ENCODE data around the gene NAA60. TPM values are rescaled to one million over a fixed set of nuclear protein-coding genes. Genes with fewer than 3 reads are reported as not detected.
A peak's percentile ranks its signal among the peaks of the same experiment; 100 is the strongest.
"Not testable (repeated sequence)": the region's sequence is repeated elsewhere in the genome, so short reads cannot be mapped to it uniquely, and the experiment has no call there.

Gene NAA60
- total RNA-seq, 1 donor from 2014 or later: 15.7 TPM

GRCh38 chr16:3472878-3473595, 29.6 kb downstream of the NAA60 start:
- Histone ChIP-seq H3K27me3 (ENCODE audit: control insufficient read depth in 3 of 3, insufficient read depth in 3 of 3, low read length in 3 of 3) (no peaks in the 10 kb centered on the region), H3K9ac (ENCODE audit: low read depth in 1 of 3, low read length in 3 of 3) (no peak overlapping the region), H3K4me1 (ENCODE audit: control insufficient read depth in 3 of 3, insufficient read depth in 3 of 3, low read length in 3 of 3) (peaks cover 19 to 55% (median 27%) of the 10 kb centered on the region in 3 donors), H3K9me3 (ENCODE audit: control insufficient read depth in 3 of 3, low read length in 3 of 3) (no peaks in the 10 kb centered on the region), H3K36me3 (ENCODE audit: control insufficient read depth in 3 of 3, insufficient read depth in 3 of 3, low read length in 3 of 3) (no peaks in the 10 kb centered on the region), H3K27ac (ENCODE audit: low read depth, low read length) (no peak overlapping the region), H3K4me3 (ENCODE audit: low read length in 3 of 3) (no peak overlapping the region)

- H3K27me3 ChIP-seq (ENCODE audit: control insufficient read depth in 3 of 3, insufficient read depth in 3 of 3, low read length in 3 of 3); H3K9ac ChIP-seq (ENCODE audit: low read depth in 1 of 3, low read length in 3 of 3); H3K27ac ChIP-seq (ENCODE audit: low read depth, low read length); H3K9me3 ChIP-seq (ENCODE audit: control insufficient read depth in 3 of 3, low read length in 3 of 3); H3K4me3 ChIP-seq (ENCODE audit: low read length in 3 of 3); H3K36me3 ChIP-seq (ENCODE audit: control insufficient read depth in 3 of 3, insufficient read depth in 3 of 3, low read length in 3 of 3): not testable (repeated sequence)
- H3K4me1 ChIP-seq (ENCODE audit: control insufficient read depth in 3 of 3, insufficient read depth in 3 of 3, low read length in 3 of 3): peaks cover 19 to 54% (median 24%) of the 10 kb centered on the region in 3 donors
Measured at GRCh38 chr16:3473596-3473943, 30.1 kb downstream of the NAA60 start.

- Histone ChIP-seq H3K36me3 (ENCODE audit: control insufficient read depth in 3 of 3, insufficient read depth in 3 of 3, low read length in 3 of 3) (peaks cover 2% of the 10 kb centered on the region in 3 donors), H3K4me1 (ENCODE audit: control insufficient read depth in 3 of 3, insufficient read depth in 3 of 3, low read length in 3 of 3) (peaks cover 19 to 51% (median 25%) of the 10 kb centered on the region in 3 donors), H3K27ac (ENCODE audit: low read depth, low read length) (no peak overlapping the region), H3K27me3 (ENCODE audit: control insufficient read depth in 3 of 3, insufficient read depth in 3 of 3, low read length in 3 of 3) (no peaks in the 10 kb centered on the region), H3K4me3 (ENCODE audit: low read length in 3 of 3) (no peak overlapping the region), H3K9me3 (ENCODE audit: control insufficient read depth in 3 of 3, low read length in 3 of 3) (no peaks in the 10 kb centered on the region), H3K9ac (ENCODE audit: low read depth in 1 of 3, low read length in 3 of 3) (no peak overlapping the region)
Measured at GRCh38 chr16:3474136-3474779, 30.8 kb downstream of the NAA60 start.

GRCh38 chr16:3474870-3475269, 31.4 kb downstream of the NAA60 start:
- H3K27ac ChIP-seq (ENCODE audit: low read depth, low read length); H3K36me3 ChIP-seq (ENCODE audit: control insufficient read depth in 3 of 3, insufficient read depth in 3 of 3, low read length in 3 of 3); H3K9me3 ChIP-seq (ENCODE audit: control insufficient read depth in 3 of 3, low read length in 3 of 3); H3K4me3 ChIP-seq (ENCODE audit: low read length in 3 of 3); H3K9ac ChIP-seq (ENCODE audit: low read depth in 1 of 3, low read length in 3 of 3); H3K27me3 ChIP-seq (ENCODE audit: control insufficient read depth in 3 of 3, insufficient read depth in 3 of 3, low read length in 3 of 3): not testable (repeated sequence)
- H3K4me1 ChIP-seq (ENCODE audit: control insufficient read depth in 3 of 3, insufficient read depth in 3 of 3, low read length in 3 of 3): peaks cover 16 to 45% (median 23%) of the 10 kb centered on the region in 3 donors

- Histone ChIP-seq H3K9ac (ENCODE audit: low read depth in 1 of 3, low read length in 3 of 3) (peak overlapping the region in 1 of 3 donors; percentile 23), H3K27ac (ENCODE audit: low read depth, low read length) (no peak overlapping the region), H3K36me3 (ENCODE audit: control insufficient read depth in 3 of 3, insufficient read depth in 3 of 3, low read length in 3 of 3) (peaks cover 8 to 11% (median 10%) of the 10 kb centered on the region in 3 donors), H3K4me3 (ENCODE audit: low read length in 3 of 3) (no peak overlapping the region), H3K4me1 (ENCODE audit: control insufficient read depth in 3 of 3, insufficient read depth in 3 of 3, low read length in 3 of 3) (peaks cover 14 to 36% (median 18%) of the 10 kb centered on the region in 3 donors), H3K27me3 (ENCODE audit: control insufficient read depth in 3 of 3, insufficient read depth in 3 of 3, low read length in 3 of 3) (no peaks in the 10 kb centered on the region), H3K9me3 (ENCODE audit: control insufficient read depth in 3 of 3, low read length in 3 of 3) (no peaks in the 10 kb centered on the region)
Measured at GRCh38 chr16:3475604-3476375, 32.3 kb downstream of the NAA60 start.

GRCh38 chr16:3476409-3476808, 32.9 kb downstream of the NAA60 start:
- peaks cover 16 to 38% (median 18%) of the 10 kb centered on the region in 3 donors for H3K4me1 ChIP-seq (ENCODE audit: control insufficient read depth in 3 of 3, insufficient read depth in 3 of 3, low read length in 3 of 3)
- peaks cover 9 to 14% (median 13%) of the 10 kb centered on the region in 3 donors for H3K36me3 ChIP-seq (ENCODE audit: control insufficient read depth in 3 of 3, insufficient read depth in 3 of 3, low read length in 3 of 3)

GRCh38 chr16:3478242-3478925, 34.9 kb downstream of the NAA60 start:
- Histone ChIP-seq H3K36me3 (ENCODE audit: control insufficient read depth in 3 of 3, insufficient read depth in 3 of 3, low read length in 3 of 3) (peaks cover 28 to 32% (median 29%) of the 10 kb centered on the region in 3 donors), H3K27me3 (ENCODE audit: control insufficient read depth in 3 of 3, insufficient read depth in 3 of 3, low read length in 3 of 3) (no peaks in the 10 kb centered on the region), H3K4me3 (ENCODE audit: low read length in 3 of 3) (no peak overlapping the region), H3K9ac (ENCODE audit: low read depth in 1 of 3, low read length in 3 of 3) (peak overlapping the region; percentile 48 to 66 (median 52)), H3K27ac (ENCODE audit: low read depth, low read length) (peak overlapping the region; percentile 61), H3K9me3 (ENCODE audit: control insufficient read depth in 3 of 3, low read length in 3 of 3) (no peaks in the 10 kb centered on the region), H3K4me1 (ENCODE audit: control insufficient read depth in 3 of 3, insufficient read depth in 3 of 3, low read length in 3 of 3) (peaks cover 14 to 33% (median 19%) of the 10 kb centered on the region in 3 donors)

More at GRCh38 chr16:3476409-3476808, 32.9 kb downstream of the NAA60 start:
- Histone ChIP-seq H3K4me3 (ENCODE audit: low read length in 3 of 3) (no peak overlapping the region), H3K27me3 (ENCODE audit: control insufficient read depth in 3 of 3, insufficient read depth in 3 of 3, low read length in 3 of 3) (no peaks in the 10 kb centered on the region), H3K27ac (ENCODE audit: low read depth, low read length) (no peak overlapping the region), H3K9me3 (ENCODE audit: control insufficient read depth in 3 of 3, low read length in 3 of 3) (no peaks in the 10 kb centered on the region), H3K9ac (ENCODE audit: low read depth in 1 of 3, low read length in 3 of 3) (peak overlapping the region in 1 of 3 donors; percentile 23)

- Histone ChIP-seq H3K36me3 (ENCODE audit: control insufficient read depth in 3 of 3, insufficient read depth in 3 of 3, low read length in 3 of 3) (peaks cover 41 to 46% (median 41%) of the 10 kb centered on the region in 3 donors), H3K4me1 (ENCODE audit: control insufficient read depth in 3 of 3, insufficient read depth in 3 of 3, low read length in 3 of 3) (peaks cover 11 to 23% (median 19%) of the 10 kb centered on the region in 3 donors), H3K27ac (ENCODE audit: low read depth, low read length) (no peak overlapping the region), H3K27me3 (ENCODE audit: control insufficient read depth in 3 of 3, insufficient read depth in 3 of 3, low read length in 3 of 3) (no peaks in the 10 kb centered on the region), H3K4me3 (ENCODE audit: low read length in 3 of 3) (no peak overlapping the region), H3K9me3 (ENCODE audit: control insufficient read depth in 3 of 3, low read length in 3 of 3) (no peaks in the 10 kb centered on the region), H3K9ac (ENCODE audit: low read depth in 1 of 3, low read length in 3 of 3) (no peak overlapping the region)
Measured at GRCh38 chr16:3479654-3480216, 36.3 kb downstream of the NAA60 start.

- Histone ChIP-seq H3K36me3 (ENCODE audit: control insufficient read depth in 3 of 3, insufficient read depth in 3 of 3, low read length in 3 of 3) (peaks cover 54 to 59% (median 55%) of the 10 kb centered on the region in 3 donors), H3K9me3 (ENCODE audit: control insufficient read depth in 3 of 3, low read length in 3 of 3) (no peaks in the 10 kb centered on the region), H3K9ac (ENCODE audit: low read depth in 1 of 3, low read length in 3 of 3) (no peak overlapping the region)
Measured at GRCh38 chr16:3480901-3481695, 37.6 kb downstream of the NAA60 start.

More at GRCh38 chr16:3480901-3481695, 37.6 kb downstream of the NAA60 start:
- no peak overlapping the region for H3K27ac ChIP-seq (ENCODE audit: low read depth, low read length)
- no peaks in the 10 kb centered on the region for H3K27me3 ChIP-seq (ENCODE audit: control insufficient read depth in 3 of 3, insufficient read depth in 3 of 3, low read length in 3 of 3)
- peaks cover 5 to 15% (median 12%) of the 10 kb centered on the region in 3 donors for H3K4me1 ChIP-seq (ENCODE audit: control insufficient read depth in 3 of 3, insufficient read depth in 3 of 3, low read length in 3 of 3)
- no peak overlapping the region for H3K4me3 ChIP-seq (ENCODE audit: low read length in 3 of 3)
